Measurements from ENCODE around the gene CTDSPL. TPM values are rescaled to one million over a fixed set of nuclear protein-coding genes. Genes with fewer than 3 reads are reported as not detected.

The CTDSPL gene
- total RNA-seq, 4 donors from 2014 or later: 78.9 to 130 (median 111) TPM

DNA sequence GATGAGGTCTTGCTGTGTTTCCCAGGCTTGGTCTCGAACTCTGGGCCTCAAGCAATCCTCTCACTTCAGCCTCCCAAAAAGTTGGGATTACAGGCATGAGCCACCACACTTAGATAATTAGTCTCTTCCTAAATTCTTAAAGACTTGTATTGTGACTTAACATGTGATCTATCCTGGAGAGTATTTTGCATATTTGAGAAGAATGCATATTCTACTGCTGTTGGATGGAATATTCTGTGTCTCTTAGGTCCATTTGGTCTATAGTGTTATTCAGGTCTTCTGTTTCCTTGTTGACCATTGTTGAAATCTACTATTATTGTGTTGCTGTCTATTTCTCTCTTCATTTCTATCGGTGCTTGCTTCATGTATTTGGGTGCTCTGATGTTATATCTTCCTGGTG is 68.8 kb downstream of the CTDSPL start:
- H3K27me3 ChIP-seq: no peaks in the 10 kb centered on the region
- WGBS: 95% methylated on average over 2 of the region's 2 CpGs
- no peak overlapping the region for H3K27ac ChIP-seq
- TF ChIP-seq, protein P1, sequence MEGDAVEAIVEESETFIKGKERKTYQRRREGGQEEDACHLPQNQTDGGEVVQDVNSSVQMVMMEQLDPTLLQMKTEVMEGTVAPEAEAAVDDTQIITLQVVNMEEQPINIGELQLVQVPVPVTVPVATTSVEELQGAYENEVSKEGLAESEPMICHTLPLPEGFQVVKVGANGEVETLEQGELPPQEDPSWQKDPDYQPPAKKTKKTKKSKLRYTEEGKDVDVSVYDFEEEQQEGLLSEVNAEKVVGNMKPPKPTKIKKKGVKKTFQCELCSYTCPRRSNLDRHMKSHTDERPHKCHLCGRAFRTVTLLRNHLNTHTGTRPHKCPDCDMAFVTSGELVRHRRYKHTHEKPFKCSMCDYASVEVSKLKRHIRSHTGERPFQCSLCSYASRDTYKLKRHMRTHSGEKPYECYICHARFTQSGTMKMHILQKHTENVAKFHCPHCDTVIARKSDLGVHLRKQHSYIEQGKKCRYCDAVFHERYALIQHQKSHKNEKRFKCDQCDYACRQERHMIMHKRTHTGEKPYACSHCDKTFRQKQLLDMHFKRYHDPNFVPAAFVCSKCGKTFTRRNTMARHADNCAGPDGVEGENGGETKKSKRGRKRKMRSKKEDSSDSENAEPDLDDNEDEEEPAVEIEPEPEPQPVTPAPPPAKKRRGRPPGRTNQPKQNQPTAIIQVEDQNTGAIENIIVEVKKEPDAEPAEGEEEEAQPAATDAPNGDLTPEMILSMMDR (IDR thresholded peaks at IDR 0.05): no peak
- TF ChIP-seq POLR2A (IDR thresholded peaks at IDR 0.05) (no peak), POLR2AphosphoS5 (IDR thresholded peaks at IDR 0.05) (no peak), EP300 (IDR thresholded peaks at IDR 0.05) (no peak)
- no peaks in the 10 kb centered on the region for H3K9me3 ChIP-seq
- peaks cover 20% of the 10 kb centered on the region for H3K4me1 ChIP-seq
- no peak overlapping the region for H3K4me3 ChIP-seq
- DNase-seq (ENCODE audit: low spot score in 2 of 2): no peak
- H3K36me3 ChIP-seq: no peaks in the 10 kb centered on the region

DNA sequence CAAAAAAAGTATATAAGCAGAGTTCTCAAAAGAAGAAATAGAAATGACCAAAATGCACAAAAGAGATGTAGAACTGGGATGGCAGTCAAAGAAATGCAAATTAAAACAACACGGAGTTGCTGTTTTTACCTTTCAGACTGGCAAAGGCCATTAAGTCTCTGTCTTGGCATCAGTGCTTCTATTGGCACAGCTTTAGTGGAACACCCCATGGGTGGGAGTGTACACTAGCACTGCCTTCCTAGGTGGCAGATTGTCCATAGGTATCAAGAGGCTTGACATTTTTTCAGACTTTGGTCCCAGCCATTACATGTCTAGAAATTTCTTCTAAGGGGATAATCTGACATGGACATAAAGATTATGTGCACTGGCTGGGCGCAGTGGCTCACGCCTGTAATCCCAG is 70.8 kb downstream of the CTDSPL start:
- Histone ChIP-seq H3K27me3 (no peaks in the 10 kb centered on the region), H3K4me1 (peaks cover 38% of the 10 kb centered on the region), H3K4me3 (no peak overlapping the region), H3K36me3 (no peaks in the 10 kb centered on the region), H3K9me3 (no peaks in the 10 kb centered on the region), H3K27ac (no peak overlapping the region)
- 77% methylated on average over 3 of the region's 3 CpGs for WGBS
- TF ChIP-seq, protein P1 (IDR thresholded peaks at IDR 0.05): no peak
- TF ChIP-seq EP300 (IDR thresholded peaks at IDR 0.05) (no peak), POLR2AphosphoS5 (IDR thresholded peaks at IDR 0.05) (no peak), POLR2A (IDR thresholded peaks at IDR 0.05) (no peak)
- DNase-seq (ENCODE audit: low spot score in 2 of 2): no peak

DNA sequence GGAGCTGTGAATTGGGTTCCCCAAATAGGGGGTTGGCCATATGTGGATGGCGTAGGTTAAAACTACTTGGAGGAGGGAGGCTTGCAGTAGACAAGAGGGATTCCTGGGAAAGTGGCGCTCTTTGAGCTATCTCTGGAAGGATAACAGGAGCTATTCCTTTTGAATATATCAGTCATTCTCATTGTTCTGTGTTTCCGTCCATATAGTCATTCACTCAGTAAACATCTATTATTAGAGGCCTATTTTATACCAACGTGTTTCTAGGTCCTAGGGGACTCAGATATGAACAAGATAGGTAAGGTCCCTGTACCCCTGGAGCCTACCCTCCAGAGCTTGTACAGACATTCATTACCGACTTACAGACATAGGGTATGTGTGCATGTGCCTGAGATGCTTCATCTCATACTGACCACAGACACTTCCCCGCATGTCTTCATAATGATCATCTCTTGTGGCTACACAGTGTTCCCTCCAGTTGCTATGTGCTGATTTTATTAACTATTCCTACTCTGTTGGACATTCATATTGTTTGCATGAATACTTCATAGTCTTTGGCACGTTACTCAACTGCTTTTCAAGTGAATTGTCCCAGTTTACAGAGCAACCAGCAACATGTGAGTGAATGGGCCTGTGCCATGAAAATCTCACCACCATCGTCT is 73.1 kb downstream of the CTDSPL start:
- WGBS: 82% methylated on average over 8 of the region's 8 CpGs

DNA sequence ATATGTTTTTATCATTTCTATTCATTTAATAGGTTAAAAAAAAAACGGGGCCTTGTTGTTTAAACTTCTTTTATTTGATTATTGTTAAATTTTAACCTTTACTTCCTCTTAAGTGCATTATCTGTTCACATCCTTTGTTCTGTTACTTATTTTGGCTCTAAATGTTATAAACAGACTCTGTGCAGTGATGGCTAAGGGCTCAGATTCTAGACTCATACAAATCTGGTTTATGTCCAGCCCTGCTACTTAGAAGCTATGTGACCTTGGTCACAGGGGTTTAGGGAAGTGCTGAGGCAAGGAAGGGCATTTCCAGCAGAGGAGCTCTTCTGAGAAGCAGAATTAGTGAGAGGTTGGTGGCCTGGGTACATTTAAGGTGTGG is 73.6 kb downstream of the CTDSPL start:
- H3K27ac ChIP-seq: no peak overlapping the region
- DNase-seq (ENCODE audit: low spot score in 2 of 2): no peak

More for the DNA sequence above, 73.1 kb downstream of the CTDSPL start:
- TF ChIP-seq POLR2AphosphoS5 (IDR thresholded peaks at IDR 0.05): no peak
- no peak for DNase-seq (ENCODE audit: low spot score in 2 of 2)
- Histone ChIP-seq H3K36me3 (no peaks in the 10 kb centered on the region), H3K27me3 (no peaks in the 10 kb centered on the region), H3K27ac (no peak overlapping the region), H3K9me3 (no peaks in the 10 kb centered on the region), H3K4me1 (peaks cover 51% of the 10 kb centered on the region), H3K4me3 (no peak overlapping the region)

DNA sequence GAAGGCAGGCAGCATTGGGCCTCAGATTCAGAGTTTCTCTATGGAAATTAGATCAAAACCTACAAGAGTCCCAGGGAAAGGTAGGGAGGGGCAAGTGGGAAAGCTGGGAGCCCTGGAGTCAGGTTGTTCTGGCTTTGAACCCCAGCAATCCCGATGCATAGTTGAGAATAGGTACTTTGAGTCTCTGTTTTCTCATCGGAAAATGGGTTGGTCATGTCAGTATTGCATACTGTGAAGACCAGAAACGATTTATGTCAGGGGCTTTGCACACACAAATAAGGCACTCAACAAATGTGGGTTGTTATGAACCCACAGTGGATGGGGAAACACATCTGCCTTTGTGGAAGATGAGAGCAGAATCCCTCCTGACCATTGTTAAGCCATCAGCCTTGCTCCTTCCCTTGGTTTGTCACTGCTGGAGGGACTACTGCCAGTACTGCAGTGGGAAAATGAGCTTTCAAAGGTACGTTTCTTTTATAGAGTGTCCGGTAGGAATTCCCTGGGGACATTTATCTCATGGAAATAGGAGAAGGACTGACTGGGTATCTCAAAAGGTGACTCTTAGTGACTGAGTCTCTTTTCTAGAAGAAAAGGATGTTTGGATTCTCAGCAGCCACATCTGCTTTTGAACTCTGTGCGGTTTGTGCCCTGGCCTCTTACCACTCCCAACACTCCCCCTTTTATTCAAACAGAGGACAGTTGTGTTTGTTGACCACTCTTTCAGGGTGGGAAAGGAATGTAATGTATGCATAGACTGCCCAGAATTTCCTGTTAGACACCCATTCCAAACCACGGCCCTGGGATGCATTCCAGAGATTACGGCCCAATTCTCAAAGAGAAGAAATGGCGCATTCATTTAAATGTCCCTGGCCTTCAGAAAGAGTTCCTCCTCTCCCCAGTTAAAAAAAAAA is 74.3 kb downstream of the CTDSPL start:
- DNase-seq (ENCODE audit: low spot score in 2 of 2): no peak
- Histone ChIP-seq H3K27ac (no peak overlapping the region), H3K27me3 (no peaks in the 10 kb centered on the region), H3K9me3 (no peaks in the 10 kb centered on the region), H3K4me1 (peaks cover 58% of the 10 kb centered on the region), H3K36me3 (no peaks in the 10 kb centered on the region), H3K4me3 (no peak overlapping the region)
- WGBS: 56% methylated on average over 9 of the region's 9 CpGs
- TF ChIP-seq, protein P1 (IDR thresholded peaks at IDR 0.05): no peak

More for the DNA sequence above, 73.6 kb downstream of the CTDSPL start:
- Histone ChIP-seq H3K27me3 (no peaks in the 10 kb centered on the region), H3K4me1 (peaks cover 52% of the 10 kb centered on the region), H3K4me3 (no peak overlapping the region), H3K36me3 (no peaks in the 10 kb centered on the region), H3K9me3 (no peaks in the 10 kb centered on the region)
- 36% methylated on average over 1 of the region's 1 CpG for WGBS
- TF ChIP-seq EP300 (IDR thresholded peaks at IDR 0.05) (no peak), POLR2AphosphoS5 (IDR thresholded peaks at IDR 0.05) (no peak), POLR2A (IDR thresholded peaks at IDR 0.05) (no peak)
- TF ChIP-seq, protein P1 (IDR thresholded peaks at IDR 0.05): no peak

Data from suprapubic skin (tissue), 4 donors.